Right hindlimb (tissue), 1 donor: Measurements from ENCODE around the gene HSD11B2.

Experiments used
- DNase-seq: peaks from one replicate; pipeline ENCODE4 v3.0.0-alpha.2; 2018

HSD11B2 gene

DNA sequence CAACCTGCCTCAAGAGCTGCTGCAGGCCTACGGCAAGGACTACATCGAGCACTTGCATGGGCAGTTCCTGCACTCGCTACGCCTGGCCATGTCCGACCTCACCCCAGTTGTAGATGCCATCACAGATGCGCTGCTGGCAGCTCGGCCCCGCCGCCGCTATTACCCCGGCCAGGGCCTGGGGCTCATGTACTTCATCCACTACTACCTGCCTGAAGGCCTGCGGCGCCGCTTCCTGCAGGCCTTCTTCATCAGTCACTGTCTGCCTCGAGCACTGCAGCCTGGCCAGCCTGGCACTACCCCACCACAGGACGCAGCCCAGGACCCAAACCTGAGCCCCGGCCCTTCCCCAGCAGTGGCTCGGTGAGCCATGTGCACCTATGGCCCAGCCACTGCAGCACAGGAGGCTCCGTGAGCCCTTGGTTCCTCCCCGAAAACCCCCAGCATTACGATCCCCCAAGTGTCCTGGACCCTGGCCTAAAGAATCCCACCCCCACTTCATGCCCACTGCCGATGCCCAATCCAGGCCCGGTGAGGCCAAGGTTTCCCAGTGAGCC, 5.8 kb downstream of the HSD11B2 start:
- DNase-seq: no peak

DNA sequence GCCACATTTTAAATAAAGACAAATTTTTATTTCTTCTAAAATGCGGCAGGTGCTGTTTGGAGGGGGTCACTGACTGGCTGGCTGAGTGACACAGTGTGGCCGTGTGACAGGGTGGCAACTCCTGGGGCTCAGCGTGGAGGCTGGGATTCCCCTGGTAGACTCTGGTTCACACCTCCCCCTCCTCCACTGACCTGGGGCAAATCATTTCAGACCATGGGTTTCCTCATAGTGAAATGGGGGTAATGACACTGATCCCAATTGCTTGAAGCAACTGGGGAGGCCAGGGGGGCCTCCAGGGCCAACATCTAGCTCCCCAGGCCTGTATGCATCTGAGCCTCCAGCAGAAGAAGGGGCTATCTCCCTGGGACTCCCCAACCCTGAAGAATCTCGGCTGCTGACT, 6.6 kb downstream of the HSD11B2 start:
- DNase-seq: no peak

DNA sequence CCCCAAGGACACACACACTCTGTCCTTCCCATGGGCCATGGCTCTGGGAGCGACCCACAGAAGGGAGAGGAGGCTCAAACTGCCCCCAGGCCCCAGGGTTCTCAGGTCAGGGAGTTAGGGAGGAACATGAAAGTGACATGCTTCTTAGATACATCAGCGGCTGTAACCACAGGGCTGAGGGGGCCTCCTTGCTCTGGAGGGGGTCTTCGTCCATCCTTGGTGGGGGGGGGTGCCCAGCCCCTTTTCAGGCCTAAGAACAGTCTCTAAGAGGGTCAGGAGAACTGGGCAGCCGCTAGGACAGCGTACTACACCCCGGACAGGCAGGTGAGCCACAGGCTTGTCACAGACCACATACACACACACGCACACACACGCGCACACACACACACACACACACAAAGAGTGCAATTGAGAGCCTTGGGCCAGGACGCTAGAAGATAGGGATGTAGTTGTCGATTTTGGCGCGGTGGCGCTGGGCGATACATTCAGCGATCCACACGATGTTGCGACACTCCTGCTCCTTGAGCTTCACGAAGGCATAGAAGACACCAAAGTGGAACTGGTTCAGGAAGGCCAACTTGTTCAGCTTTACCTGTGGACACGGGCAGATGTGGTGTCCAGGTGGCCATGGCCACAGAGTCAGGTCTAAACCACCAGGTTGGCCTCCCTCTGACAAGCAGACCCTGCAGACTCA, 7.3 kb downstream of the HSD11B2 start:
- DNase-seq: no peak

DNA sequence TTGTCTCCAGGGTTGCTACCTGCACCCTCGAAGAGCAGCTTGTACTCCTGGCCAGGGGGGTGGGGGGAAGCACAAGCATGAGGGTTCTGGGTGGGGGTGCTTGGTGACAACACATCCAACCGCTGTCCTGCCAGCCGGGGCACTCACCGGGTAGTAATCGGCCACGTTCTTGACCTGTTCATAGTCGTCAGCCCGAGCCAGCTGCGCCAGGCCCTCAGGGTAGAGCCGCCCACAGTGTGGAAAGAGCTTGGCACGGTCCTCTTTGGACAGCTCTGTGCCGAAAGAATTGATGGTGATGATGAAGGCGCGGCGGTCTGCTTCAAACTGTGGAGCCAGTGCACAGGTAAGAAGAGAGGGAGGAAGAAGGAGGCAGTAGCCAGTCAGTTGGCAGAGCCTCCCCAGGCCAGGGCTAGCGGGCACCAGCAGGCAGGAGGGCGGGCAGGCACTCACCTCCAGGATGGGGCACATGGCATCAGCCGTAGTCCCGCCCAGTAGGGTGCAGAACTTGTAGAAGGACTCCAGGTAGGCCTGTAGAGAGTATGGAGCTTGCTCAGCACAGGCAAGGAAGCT, 8.0 kb downstream of the HSD11B2 start:
- DNase-seq: no peak

DNA sequence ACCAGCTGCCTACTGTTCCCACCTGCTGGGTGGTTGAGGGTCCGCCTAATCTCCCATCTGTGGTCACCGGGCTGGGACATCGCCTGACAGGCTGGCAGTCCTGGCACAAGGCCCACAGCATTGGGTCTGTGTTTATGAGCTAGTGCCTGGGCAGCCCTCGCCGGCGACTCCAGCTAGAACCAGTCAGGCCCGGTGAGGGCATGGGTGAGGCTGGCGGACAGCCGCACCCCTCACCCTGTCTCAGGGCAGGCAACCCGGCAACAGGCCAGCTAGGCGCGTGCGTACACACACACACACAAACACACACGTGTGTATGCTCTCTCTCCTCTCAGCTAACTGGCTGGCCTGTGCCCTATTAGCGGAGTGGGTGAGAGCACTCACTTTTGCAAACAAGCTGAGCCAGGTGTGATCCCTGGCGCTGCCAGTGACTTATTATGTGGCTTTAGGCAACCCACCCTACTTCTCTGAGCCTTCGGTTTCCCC, 10.4 kb downstream of the HSD11B2 start:
- DNase-seq: peak; percentile 80

DNA sequence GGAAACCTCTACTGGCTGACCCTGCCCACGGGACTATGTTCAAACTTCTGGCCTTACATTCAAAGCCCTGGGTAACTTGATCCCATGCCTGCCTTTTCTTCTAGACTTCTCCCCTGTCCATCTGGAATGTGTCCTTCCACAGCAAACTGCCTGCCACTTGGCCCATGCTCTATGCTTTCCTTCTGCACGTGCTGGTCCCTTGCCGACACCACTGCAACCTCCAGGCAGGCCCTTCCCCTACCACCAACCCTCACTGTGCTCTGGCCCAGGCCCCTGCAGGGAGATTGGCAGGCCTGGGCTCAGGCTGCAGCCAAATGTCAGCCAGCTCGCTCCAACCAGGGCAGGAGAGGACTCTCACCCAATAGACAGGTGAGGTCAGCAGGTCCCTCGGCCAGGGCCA, 11.0 kb downstream of the HSD11B2 start:
- peak; percentile 50 for DNase-seq

DNA sequence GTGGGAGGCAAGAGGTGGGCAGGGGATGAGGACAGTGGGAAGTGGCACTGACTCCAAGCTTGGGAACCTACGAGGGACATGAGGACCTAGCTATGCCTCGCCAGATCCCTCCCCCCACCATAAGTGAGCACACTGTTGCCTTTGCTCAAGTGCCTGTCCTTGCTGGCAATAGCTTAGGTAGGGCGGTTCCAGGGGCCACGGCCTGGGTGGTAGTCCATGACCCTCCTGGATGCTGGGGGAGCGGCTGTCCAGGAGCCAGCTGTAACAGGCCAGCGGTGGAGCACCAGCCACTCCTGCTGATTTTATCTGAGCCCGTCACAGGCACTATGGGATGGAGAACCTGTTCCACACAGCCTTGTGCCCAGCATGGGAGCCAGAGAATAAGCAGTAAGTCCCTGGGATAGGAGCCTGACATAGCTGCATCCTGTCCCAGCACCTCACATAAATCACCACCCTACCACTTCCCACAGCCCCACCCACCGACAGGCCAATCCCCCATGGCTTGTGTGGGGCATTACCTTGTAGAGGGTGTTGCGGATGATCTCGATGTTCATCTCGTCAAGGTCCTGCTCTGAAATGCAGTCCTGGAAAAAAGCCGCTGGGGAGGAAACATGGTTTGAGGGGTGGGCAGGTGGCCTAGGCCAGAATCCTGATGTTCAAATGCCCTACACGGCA, 11.8 kb downstream of the HSD11B2 start:
- DNase-seq: no peak

DNA sequence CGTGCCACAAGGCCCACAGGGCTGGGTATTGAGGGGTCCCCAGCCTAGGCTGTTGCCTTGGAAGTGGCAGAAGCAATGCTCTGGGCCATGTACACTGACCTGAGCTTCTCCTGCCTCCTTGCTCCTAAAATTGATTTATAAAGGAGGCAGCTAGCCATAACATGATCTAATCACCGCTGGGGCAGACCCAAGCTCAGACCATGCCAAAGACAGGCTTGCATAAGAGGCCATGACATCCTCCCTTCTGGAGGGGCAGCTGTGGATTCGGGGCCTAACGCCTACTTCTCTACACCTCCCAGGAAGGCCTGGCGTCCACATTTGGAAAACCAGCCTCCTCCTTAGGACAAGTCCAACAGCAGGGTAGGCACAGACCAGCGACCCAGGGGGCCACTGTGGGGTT, 12.3 kb downstream of the HSD11B2 start:
- peak; percentile 70 for DNase-seq

DNA sequence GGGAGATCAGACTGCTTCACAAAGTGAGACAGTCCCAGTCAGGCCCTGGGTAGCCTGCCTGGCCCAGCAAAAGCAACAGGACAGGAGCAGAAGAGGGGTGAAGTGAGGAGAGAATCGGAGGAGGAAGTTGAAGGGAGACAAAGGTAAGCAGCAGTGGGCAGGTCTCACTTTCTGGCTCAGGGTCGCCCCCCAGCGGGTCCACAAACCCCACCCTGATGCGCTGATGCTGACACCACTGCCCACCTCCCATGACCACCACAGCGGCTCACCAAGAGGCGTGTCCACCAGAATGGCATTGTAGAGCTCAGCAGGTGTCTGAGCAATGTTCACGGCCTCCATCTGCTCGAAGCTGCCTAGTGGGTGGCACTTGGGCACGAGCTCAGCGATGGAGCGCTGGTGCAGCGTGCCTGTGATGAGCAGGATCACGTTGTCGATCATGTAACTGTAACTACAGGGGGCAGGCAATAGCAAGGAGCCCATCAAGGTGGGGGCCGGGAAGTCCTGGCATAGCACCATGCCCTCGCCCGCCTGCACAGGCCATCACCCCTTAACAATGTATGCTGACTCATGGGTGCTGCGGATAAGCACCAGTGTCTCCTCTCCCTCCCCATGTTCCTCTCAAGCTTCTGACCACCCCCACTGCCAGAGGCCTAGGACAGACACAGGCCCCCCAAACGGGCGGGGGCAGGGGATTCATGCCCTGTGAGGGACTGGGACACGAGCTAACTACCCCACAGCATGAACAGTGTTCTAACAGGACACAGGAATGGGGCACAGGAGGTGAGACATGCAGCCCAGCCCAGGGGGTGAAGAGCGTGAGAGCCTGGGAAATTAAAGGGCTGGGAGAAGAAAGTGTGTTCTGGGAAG, 13.6 kb downstream of the HSD11B2 start:
- DNase-seq: no peak

DNA sequence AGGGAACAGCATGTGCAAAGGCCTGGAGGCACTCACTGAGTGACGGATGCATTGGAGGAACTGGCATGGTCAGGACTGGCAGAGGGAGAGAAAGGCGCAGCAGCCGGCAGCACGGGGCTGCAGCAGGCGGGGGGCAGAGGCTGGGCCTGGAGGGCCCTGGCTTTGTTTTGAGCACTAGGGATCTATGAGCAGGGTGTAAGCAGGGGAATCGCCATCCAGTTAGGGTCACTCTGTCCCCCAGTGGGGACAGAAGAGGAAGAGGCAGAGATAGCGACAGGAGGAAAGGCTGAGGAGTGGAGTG, 14.2 kb downstream of the HSD11B2 start:
- no peak for DNase-seq

DNA sequence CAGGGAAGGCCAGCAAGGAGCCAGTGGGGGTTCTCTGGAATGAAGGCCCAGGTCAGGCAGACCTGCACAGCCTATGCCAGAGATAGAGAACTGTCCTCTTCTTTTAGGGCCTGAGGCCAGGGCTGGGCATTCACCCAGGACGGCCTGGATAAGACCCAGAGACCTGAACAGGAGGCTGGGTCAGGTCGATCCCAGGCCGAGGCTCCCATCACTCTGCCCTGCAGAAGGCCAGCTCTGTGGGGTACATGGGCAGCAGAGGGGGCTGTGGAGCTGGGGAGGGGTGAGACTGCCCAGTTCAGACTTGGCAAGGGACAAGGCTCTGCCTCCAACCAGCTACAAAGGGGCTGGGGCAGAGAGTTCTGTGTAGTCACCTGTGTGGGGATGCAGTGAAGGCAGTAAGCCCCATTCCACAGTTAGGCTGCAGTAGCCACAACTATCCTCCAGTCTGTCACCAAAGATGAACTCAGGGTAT, 14.6 kb downstream of the HSD11B2 start:
- no peak for DNase-seq

DNA sequence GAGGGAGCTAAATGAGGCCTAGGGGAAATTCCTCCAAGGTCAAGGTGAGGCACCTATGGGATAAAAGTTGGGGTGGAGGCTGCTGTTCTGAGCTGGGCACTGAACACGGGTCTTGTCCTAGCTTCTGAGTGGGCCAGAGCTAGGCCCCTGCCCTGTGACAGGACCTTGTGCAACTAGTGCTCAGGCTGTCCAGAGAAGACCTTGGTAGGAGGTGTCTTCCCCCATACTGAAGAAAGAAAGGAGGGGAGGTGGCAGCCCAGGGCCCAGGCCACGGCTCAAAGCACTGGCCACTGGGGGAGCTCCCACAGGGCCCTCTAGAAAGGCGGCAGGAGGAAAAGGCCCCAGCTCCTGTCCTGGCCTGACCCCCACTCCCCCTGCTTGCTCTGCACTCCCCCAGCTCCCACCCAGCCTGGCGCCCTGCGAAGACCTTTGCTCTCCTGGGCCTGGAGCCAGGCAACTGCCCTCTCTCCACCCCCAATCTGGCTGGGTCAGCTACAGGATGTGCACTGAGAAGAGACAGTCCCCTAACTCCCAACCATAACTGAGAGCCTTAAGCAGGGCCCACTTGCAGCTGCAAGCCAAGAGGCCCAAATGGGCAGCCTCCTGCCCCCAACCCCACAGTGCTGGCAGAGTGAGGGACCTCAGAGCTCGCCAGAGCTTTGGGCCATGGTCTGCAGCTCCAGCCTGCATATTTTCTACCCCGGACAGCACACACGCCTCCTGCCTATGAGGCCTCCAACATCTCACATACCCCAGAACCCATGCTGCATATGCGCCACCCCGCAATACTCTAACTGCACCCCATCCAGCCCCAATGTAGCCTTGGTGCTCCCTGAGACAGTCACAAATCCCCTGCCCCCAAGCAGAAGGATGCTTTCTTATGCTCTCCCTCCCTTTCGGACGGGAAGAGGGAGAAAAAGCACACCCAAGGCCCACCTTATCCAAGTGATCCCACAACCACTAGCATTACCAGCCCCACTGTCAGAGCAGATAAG, 15.3 kb downstream of the HSD11B2 start:
- DNase-seq: peak; percentile 47

DNA sequence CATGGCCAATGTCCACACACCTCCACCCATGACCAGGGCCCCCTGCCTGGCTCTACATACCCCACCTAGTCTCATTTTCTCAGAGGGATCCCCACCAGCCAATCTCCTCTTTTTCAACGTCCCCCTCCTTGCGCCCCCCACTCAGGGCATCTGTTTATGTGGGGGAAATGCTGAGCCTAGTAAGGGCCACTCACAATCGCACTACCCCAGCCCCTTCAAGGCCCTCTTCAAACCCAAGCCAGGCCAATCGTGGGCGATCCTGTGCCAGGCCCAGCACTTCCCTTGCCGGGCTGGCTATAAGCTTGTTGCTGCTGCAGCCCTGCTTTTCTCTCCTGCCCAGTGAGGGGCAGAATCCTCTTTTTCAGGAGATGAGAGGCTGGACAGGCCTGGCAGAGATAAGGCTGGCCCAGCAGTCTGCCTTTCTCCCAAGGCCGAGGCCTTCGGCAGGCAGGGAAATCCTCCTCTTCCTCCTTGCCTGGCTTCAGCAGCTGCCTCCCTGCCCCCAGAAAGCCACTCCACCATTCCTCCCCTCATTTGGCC, 16.1 kb downstream of the HSD11B2 start:
- DNase-seq: no peak

DNA sequence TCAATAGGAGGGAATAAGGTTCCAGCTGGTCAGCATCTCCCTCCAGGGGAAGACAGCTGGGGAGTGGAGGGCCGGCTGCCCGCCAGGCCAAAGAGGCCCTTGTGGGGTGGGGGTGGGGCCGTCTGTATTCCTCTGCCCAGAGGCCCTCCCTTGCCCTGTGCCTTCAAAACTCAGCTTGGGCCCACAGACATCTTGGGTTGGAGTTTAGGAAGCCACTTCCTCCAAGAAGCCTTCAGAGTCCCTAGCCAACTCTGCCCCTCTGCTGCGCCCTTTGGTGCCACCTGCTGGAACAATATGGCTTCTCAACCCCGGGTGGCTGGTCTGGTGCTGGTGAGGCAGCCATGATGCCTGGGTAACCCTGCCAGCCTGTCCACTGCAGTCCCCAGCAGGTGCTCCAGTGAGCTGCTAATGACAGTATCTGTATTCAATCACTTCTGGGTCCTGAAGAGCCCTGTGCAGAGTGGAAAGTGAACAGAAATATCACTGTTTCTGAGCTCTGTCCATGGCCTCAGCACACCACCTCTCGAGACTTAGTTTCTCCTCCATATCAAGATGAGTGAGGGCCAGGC, 16.7 kb downstream of the HSD11B2 start:
- peak; percentile 67 for DNase-seq

DNA sequence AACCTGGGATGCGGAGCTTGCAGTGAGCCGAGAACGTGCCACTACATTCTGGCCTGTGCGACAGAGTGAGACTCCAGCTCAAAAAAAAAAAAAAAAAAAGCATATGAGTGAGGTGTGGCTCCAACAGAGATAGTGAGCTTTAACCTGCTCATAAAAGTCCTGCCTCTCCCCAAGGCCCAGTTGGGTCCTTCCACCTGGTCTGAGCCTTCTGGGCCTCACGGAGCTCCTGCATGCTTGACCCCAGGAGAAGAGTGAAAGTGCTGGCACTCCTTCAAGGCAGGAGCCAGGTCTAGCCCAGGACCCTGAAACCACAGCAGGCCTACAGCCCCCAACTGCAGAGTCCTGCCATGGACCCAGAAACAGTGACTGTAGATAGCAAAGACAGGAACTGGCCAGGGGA, 17.7 kb downstream of the HSD11B2 start:
- no peak for DNase-seq

DNA sequence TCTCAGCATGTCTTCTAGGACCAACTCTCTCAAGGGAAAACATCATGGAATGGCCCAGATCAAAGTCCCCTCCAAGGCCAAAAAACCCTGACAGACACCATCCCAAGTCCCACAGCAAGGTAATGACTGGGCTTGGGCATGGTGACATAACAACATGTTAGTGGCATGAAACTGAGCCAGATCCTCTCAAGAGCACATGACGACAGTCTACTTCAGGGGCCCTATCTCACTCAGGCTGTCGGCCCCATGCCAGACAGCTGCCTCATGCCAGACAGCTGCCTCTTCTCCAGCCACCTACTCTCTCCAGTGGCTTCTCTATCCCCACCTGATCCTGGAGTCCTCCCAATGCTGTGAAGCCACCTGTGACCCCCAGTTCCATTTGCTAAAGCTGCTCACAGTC, 18.4 kb downstream of the HSD11B2 start:
- DNase-seq: no peak

DNA sequence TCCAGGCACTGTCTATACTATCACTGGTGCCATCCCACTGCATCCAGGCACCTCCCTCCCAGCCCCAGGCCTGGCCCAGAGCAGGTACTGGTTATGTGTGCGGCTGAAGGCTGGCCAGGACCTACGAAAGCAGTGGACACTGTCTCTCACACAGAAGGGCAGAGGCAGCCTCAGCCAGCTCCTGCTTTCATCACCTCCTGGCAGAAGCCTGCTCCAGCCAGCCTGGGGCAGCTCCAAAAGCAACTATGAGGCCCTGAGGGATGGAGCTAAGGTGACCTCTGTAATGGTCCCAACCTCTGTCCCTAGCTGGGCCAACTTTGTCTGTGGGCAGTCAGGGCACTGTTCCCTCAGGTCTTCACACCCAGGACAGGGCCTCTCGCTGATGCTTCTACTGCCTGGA, 18.8 kb downstream of the HSD11B2 start:
- DNase-seq: no peak

DNA sequence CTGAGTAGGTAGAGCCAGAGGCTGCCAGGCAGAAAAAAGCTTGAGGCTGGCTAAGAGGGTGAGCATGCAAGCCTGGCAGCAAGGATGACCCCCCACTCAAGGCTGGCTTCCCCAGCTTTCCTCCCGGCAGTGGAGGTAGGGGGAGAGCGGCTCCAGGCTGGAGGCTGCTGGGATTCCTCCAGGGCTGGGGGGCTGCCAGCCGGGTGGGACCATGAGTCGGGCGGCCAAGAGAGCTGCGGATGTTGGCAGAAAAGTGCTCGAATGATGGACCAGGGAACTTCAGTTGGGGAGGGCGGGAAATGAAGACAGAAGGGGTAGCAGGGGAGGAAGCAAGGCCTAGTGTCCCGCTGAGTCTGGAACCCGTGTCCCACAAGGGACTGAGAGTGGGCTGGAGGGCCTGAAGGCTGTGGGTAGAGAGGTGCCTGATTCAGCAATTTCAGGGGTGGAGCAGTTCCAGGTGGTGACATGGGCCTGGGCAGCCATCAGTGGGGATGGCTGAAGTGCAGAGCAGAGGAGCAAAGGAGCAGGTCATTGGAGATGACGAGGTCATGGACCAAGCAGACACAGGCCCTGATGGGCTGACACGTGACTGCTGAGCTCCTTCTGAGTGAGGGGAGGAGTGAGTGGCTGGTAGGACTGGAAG, 20.3 kb downstream of the HSD11B2 start:
- peak; percentile 80 for DNase-seq

DNA sequence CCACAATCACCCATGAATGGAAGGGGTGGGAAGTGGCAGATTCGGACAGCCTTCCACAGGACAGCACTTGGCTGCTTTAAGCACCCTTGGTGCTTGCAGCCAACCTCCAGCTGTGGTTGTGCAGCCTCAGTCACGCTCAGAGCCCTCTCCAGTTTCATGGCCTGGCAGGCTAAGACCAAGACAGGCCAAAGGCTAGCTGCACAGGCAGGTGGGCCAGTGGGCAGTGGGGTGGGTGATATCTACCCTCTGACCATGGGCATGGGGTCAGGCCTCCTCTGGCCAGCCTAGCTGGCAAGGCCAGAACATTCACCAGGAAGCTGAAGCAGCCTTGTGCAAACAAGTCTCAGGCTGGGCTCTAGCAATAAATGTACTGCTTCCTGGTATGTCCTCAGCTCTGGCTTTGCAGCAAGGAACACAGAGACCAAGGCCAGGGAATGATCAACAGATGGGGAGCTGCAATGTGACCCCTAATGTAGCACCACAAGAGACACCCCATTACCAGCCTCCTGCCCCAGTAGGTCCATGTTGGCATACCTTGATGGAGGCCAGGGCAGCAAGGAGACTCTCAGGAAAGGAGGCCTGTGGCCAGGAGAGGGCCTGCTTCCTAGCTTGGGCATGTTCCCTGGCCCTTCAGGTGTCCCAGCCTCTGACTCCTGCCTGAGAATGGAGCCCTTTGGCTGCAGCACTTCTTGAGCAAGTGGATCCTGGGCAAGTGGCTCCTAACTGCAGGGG, 20.9 kb downstream of the HSD11B2 start:
- DNase-seq: peak; percentile 60

DNA sequence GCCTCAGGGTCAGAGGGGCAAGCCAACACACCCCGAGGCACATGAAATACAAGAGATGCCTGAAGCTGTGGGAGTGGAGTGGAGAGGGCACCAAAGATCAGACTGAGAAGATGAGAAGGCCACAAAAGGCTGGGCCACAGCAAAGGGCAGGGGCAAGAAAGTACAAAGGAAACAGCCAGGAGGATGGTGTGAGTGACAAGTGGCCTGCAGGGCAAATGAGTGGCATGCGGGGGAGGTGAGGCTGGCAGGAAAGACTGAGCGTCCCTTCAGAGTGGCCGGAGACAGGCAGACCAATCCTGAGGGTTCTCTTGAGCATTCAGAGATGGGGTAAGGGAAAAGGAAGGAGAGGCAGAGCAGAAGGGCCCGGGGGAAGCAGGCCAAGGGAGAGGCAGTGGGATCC, 23.2 kb downstream of the HSD11B2 start:
- no peak for DNase-seq
